Large intestine (tissue), 3 donors: Measurements from ENCODE around the gene TMEM184A. TPM values are rescaled to one million over a fixed set of nuclear protein-coding genes. Genes with fewer than 3 reads are reported as not detected.
"Not testable (repeated sequence)": the region's sequence is repeated elsewhere in the genome, so short reads cannot be mapped to it uniquely, and the experiment has no call there.

ENCODE experiments used
- DNase-seq, 2 donors: peaks; one replicate each; pipeline versions ENCODE4 v3.0.0 to v3.0.0-alpha.2; 2013
- H3K27ac ChIP-seq: one replicate; pipeline ENCODE4 v1.5.1; 2013; ENCODE audit warnings: low read length
- H3K27me3 ChIP-seq: 2 replicates; pipeline ENCODE4 v1.6.1; 2013; ENCODE audit warnings: low read length; ENCODE audit not compliant: control insufficient read depth, insufficient read depth
- H3K36me3 ChIP-seq: 2 replicates; pipeline ENCODE4 v1.6.1; 2013; ENCODE audit warnings: low read length; ENCODE audit not compliant: control insufficient read depth, insufficient read depth
- H3K4me1 ChIP-seq: one replicate; pipeline ENCODE4 v1.6.1; 2013; ENCODE audit warnings: low read length; ENCODE audit not compliant: control insufficient read depth, insufficient read depth
- H3K4me3 ChIP-seq: one replicate; pipeline ENCODE4 v1.5.1; 2013; ENCODE audit warnings: low read length
- H3K9me3 ChIP-seq: one replicate; pipeline ENCODE4 v1.6.1; 2013; ENCODE audit warnings: mild to moderate bottlenecking, low read depth, low read length, moderate library complexity; ENCODE audit not compliant: control insufficient read depth
- WGBS: methylation state at CpG from one replicate; pipeline ENCODE4 v1.1.5; 2013; ENCODE audit warnings: low lambda C conversion rate; ENCODE audit not compliant: insufficient coverage; 5-methylcytosine and 5-hydroxymethylcytosine counted together
- polyA plus RNA-seq: library from polyadenylated mRNA; unstranded; fragments of 120-200 nt; gene quantifications from one replicate; pipeline ENCODE4 v1.2.1, GENCODE V29; 2013

The TMEM184A gene
- polyA plus RNA-seq, 1 donor: 58.6 TPM

- Histone ChIP-seq H3K4me3 (no peak overlapping the region), H3K36me3 (no peaks in the 10 kb centered on the region), H3K27me3 (no peaks in the 10 kb centered on the region), H3K4me1 (peaks cover 28% of the 10 kb centered on the region), H3K27ac (no peak overlapping the region), H3K9me3 (peaks cover 11% of the 10 kb centered on the region)
- no CpG with 5 or more reads among the region's 27 CpGs for WGBS
- DNase-seq: no peak
Observed at GRCh38 chr7:1520539-1521234, 35.3 kb downstream of the TMEM184A start.

GRCh38 chr7:1519322-1519922, 36.6 kb downstream of the TMEM184A start:
- H3K9me3 ChIP-seq: peaks cover 11% of the 10 kb centered on the region
- not testable (repeated sequence) for H3K27me3 ChIP-seq, H3K4me3 ChIP-seq, H3K36me3 ChIP-seq, DNase-seq, H3K27ac ChIP-seq
- WGBS: 90% methylated on average over 2 of the region's 12 CpGs
- peaks cover 23% of the 10 kb centered on the region for H3K4me1 ChIP-seq

GRCh38 chr7:1516586-1517251, 39.3 kb downstream of the TMEM184A start:
- WGBS: no CpG with 5 or more reads among the region's 18 CpGs
- no peak overlapping the region for H3K27ac ChIP-seq
- no peaks in the 10 kb centered on the region for H3K27me3 ChIP-seq
- H3K4me1 ChIP-seq: peaks cover 4% of the 10 kb centered on the region
- H3K36me3 ChIP-seq: no peaks in the 10 kb centered on the region
- no peak for DNase-seq
- no peak overlapping the region for H3K4me3 ChIP-seq
- H3K9me3 ChIP-seq: peaks cover 14% of the 10 kb centered on the region

- H3K27me3 ChIP-seq, DNase-seq, H3K4me1 ChIP-seq, H3K36me3 ChIP-seq, H3K4me3 ChIP-seq, H3K27ac ChIP-seq: not testable (repeated sequence)
- peaks cover 14% of the 10 kb centered on the region for H3K9me3 ChIP-seq
- WGBS: no CpG with 5 or more reads among the region's 17 CpGs
Observed at GRCh38 chr7:1515509-1515967, 40.5 kb downstream of the TMEM184A start.

- no peak overlapping the region for H3K4me3 ChIP-seq
- DNase-seq: no peak
- peaks cover 14% of the 10 kb centered on the region for H3K9me3 ChIP-seq
- peaks cover 4% of the 10 kb centered on the region for H3K4me1 ChIP-seq
- H3K36me3 ChIP-seq: no peaks in the 10 kb centered on the region
- no peak overlapping the region for H3K27ac ChIP-seq
- H3K27me3 ChIP-seq: no peaks in the 10 kb centered on the region
- no CpG with 5 or more reads among the region's 4 CpGs for WGBS
Observed at GRCh38 chr7:1514995-1515401, 41.0 kb downstream of the TMEM184A start.

GRCh38 chr7:1514407-1514806, 41.6 kb downstream of the TMEM184A start:
- Histone ChIP-seq H3K9me3 (peaks cover 8% of the 10 kb centered on the region), H3K27me3 (no peaks in the 10 kb centered on the region), H3K27ac (no peak overlapping the region), H3K4me3 (no peak overlapping the region), H3K4me1 (peaks cover 4% of the 10 kb centered on the region), H3K36me3 (no peaks in the 10 kb centered on the region)
- DNase-seq: no peak
- WGBS: no CpG with 5 or more reads among the region's 12 CpGs

GRCh38 chr7:1513657-1514095, 42.3 kb downstream of the TMEM184A start:
- Histone ChIP-seq H3K9me3 (peaks cover 4% of the 10 kb centered on the region), H3K27me3 (no peaks in the 10 kb centered on the region), H3K27ac (no peak overlapping the region), H3K4me1 (peaks cover 4% of the 10 kb centered on the region), H3K4me3 (no peak overlapping the region), H3K36me3 (no peaks in the 10 kb centered on the region)
- no CpG with 5 or more reads among the region's 20 CpGs for WGBS
- DNase-seq: no peak

GRCh38 chr7:1512781-1513656, 43.0 kb downstream of the TMEM184A start:
- Histone ChIP-seq H3K27ac (no peak overlapping the region), H3K9me3 (peaks cover 3% of the 10 kb centered on the region), H3K4me3 (no peak overlapping the region), H3K4me1 (peaks cover 4% of the 10 kb centered on the region), H3K36me3 (no peaks in the 10 kb centered on the region), H3K27me3 (no peaks in the 10 kb centered on the region)
- no CpG with 5 or more reads among the region's 35 CpGs for WGBS
- no peak for DNase-seq

GRCh38 chr7:1511444-1512422, 44.3 kb downstream of the TMEM184A start:
- H3K9me3 ChIP-seq: peaks cover 3% of the 10 kb centered on the region
- no peaks in the 10 kb centered on the region for H3K27me3 ChIP-seq
- no peak overlapping the region for H3K27ac ChIP-seq
- DNase-seq: no peak
- H3K4me1 ChIP-seq: peaks cover 5% of the 10 kb centered on the region
- WGBS: no CpG with 5 or more reads among the region's 30 CpGs
- H3K36me3 ChIP-seq: no peaks in the 10 kb centered on the region
- H3K4me3 ChIP-seq: no peak overlapping the region
